Measurements from ENCODE around the gene NELFB. TPM values are rescaled to one million over a fixed set of nuclear protein-coding genes. Genes with fewer than 3 reads are reported as not detected.
A peak's percentile ranks its signal among the peaks of the same experiment; 100 is the strongest.

The NELFB gene
- total and polyA plus RNA-seq, 9 of the 15 experiments (the other 6 are each of a cell fraction or from before 2014, with no cell fraction given): 0.24 to 84.0 (median 29.7) TPM

- no peak for TF ChIP-seq CEBPZ (IDR thresholded peaks at IDR 0.05; ENCODE audit: borderline replicate concordance, low read depth, low read length)
- TF ChIP-seq ZNF586 (CRISPR knock-in tag; conservative IDR thresholded peaks at IDR 0.05): no peak
- no peak for TF ChIP-seq ZNF780A (CRISPR knock-in tag; IDR thresholded peaks at IDR 0.05)
- TF ChIP-seq ARID2 (IDR thresholded peaks at IDR 0.05): peak; percentile 92
- TF ChIP-seq ZNF668 (CRISPR knock-in tag; IDR thresholded peaks at IDR 0.05): no peak
- no peak for TF ChIP-seq ZNF740 (CRISPR knock-in tag; IDR thresholded peaks at IDR 0.05)
- no peak for TF ChIP-seq ZNF740 (tag; IDR thresholded peaks at IDR 0.05)
- no peak for TF ChIP-seq CREBBP (IDR thresholded peaks at IDR 0.05; ENCODE audit: low read depth, low read length)
- no peak for TF ChIP-seq SMARCA5 (IDR thresholded peaks at IDR 0.05)
- no peak for TF ChIP-seq CHAMP1 (IDR thresholded peaks at IDR 0.05)
- TF ChIP-seq ZHX1 (conservative IDR thresholded peaks at IDR 0.05; ENCODE audit: low read length): no peak
- no peak for TF ChIP-seq POLR2B (IDR thresholded peaks at IDR 0.05; ENCODE audit: low read depth, partially characterized antibody)
- TF ChIP-seq USF2 (CRISPR knock-in tag; IDR thresholded peaks at IDR 0.05): no peak
- TF ChIP-seq SAFB2 (IDR thresholded peaks at IDR 0.05; ENCODE audit: borderline replicate concordance, low read depth, low read length, severe bottlenecking): no peak
Measured at GRCh38 chr9:137227054-137227852, 27.9 kb upstream of the NELFB start, which contains the start of gene RNF224 (continued).
